Stomach (tissue), 4 donors: ENCODE measurements around the gene ESPNL.

ENCODE experiments used
- POLR2AphosphoS5 ChIP-seq, 3 donors: sonication (generic); formaldehyde crosslinking; IDR thresholded peaks; one replicate each; pipeline ENCODE4 v1.6.1; 2016; ENCODE audit warnings: antibody characterized with exemption in 3 of 3
- TF ChIP-seq, protein P1 (sequence below), 7 experiments: fragments of 450-650 bp in 4 of 7; fragments of 200-600 bp in 3 of 7; sonication (generic) in 3 of 7; IDR thresholded peaks; one replicate each; pipeline ENCODE4 v1.5.1; 2016 to 2019; ENCODE audit warnings: antibody characterized with exemption in 7 of 7, control low read depth in 2 of 7, mild to moderate bottlenecking in 1 of 7

DNA sequence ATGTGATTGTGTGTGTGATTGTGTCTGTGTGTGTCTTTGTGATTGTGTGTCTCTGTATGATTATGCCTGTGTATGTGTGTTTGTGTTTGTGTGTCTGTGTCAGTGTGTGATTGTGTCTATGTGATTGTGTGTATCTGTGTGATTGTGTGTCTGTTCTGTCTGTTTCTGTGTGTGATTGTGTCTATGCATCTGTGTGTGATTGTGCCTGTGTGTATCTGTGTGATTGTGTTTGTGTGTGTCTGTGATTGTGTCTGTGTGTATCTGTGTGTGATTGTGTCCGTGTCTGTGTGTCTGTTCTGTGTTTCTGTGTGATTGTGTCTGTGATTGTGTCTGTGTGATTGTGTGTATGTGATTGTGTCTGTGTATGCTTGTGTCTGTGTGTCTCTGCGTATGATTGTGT lies 26.2 kb downstream of the ESPNL start:
- TF ChIP-seq POLR2AphosphoS5 (IDR thresholded peaks at IDR 0.05): no peak
- TF ChIP-seq, protein P1, sequence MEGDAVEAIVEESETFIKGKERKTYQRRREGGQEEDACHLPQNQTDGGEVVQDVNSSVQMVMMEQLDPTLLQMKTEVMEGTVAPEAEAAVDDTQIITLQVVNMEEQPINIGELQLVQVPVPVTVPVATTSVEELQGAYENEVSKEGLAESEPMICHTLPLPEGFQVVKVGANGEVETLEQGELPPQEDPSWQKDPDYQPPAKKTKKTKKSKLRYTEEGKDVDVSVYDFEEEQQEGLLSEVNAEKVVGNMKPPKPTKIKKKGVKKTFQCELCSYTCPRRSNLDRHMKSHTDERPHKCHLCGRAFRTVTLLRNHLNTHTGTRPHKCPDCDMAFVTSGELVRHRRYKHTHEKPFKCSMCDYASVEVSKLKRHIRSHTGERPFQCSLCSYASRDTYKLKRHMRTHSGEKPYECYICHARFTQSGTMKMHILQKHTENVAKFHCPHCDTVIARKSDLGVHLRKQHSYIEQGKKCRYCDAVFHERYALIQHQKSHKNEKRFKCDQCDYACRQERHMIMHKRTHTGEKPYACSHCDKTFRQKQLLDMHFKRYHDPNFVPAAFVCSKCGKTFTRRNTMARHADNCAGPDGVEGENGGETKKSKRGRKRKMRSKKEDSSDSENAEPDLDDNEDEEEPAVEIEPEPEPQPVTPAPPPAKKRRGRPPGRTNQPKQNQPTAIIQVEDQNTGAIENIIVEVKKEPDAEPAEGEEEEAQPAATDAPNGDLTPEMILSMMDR (IDR thresholded peaks at IDR 0.05): no peak
